Thoracic aorta (tissue), 2 donors: ENCODE data around the gene SRSF5. TPM values are rescaled to one million over a fixed set of nuclear protein-coding genes. Genes with fewer than 3 reads are reported as not detected.

Experiments
- ATAC-seq: fragments of 150-250 bp; one replicate; pipeline ENCODE4 v1.8.0; 2017; ENCODE audit warnings: low read depth; ENCODE audit not compliant: insufficient number of reproducible peaks, low FRiP score
- DNase-seq: peaks from one replicate; pipeline ENCODE4 v3.0.0-alpha.2; 2020; ENCODE audit warnings: low spot score
- H3K27ac ChIP-seq, 2 donors: fragments of 200-600 bp; sonication (generic); 1 replicate in 1 of 2; 2 replicates in 1 of 2; pipeline ENCODE4 v1.5.1; 2016; ENCODE audit warnings: mild to moderate bottlenecking in 2 of 2, moderate library complexity in 2 of 2
- H3K27me3 ChIP-seq: fragments of 200-600 bp; sonication (generic); replicated peaks from 2 replicates; pipeline ENCODE4 v1.6.0; 2016; ENCODE audit warnings: mild to moderate bottlenecking; ENCODE audit not compliant: insufficient read depth
- H3K36me3 ChIP-seq: fragments of 200-600 bp; sonication (generic); one replicate; pipeline ENCODE4 v1.5.1; 2016
- H3K4me1 ChIP-seq, 2 donors: fragments of 200-600 bp; sonication (generic); 1 replicate in 1 of 2; 2 replicates in 1 of 2; pipeline versions ENCODE4 v1.5.1 to v1.6.0; 2016; ENCODE audit warnings: low read depth in 2 of 2, mild to moderate bottlenecking in 1 of 2; ENCODE audit not compliant: control insufficient read depth in 1 of 2
- H3K4me3 ChIP-seq: fragments of 200-600 bp; sonication (generic); 2 replicates; pipeline ENCODE4 v1.5.1; 2016; ENCODE audit warnings: mild to moderate bottlenecking
- H3K9me3 ChIP-seq: fragments of 200-600 bp; sonication (generic); 2 replicates; pipeline ENCODE4 v1.5.1; 2016
- total RNA-seq, 2 donors: library from RNA; depleted of rRNA; stranded (reverse); fragments of >200 nt; gene quantifications; one replicate each; pipeline versions ENCODE4 v1.1.0 to v1.2.3, GENCODE V29; 2016
- TF ChIP-seq, protein P1 (sequence below): fragments of 200-600 bp; sonication (generic); IDR thresholded peaks from one replicate; pipeline ENCODE4 v1.5.1; 2019; ENCODE audit warnings: antibody characterized with exemption

The SRSF5 gene
- total RNA-seq, 2 donors from 2014 or later: 264 to 365 TPM

- no peak for ATAC-seq
- peak overlapping the region; percentile 23 for H3K4me3 ChIP-seq
- H3K27ac ChIP-seq: no peak overlapping the region
- H3K9me3 ChIP-seq: no peaks in the 10 kb centered on the region
- H3K4me1 ChIP-seq: peaks cover 29 to 50% of the 10 kb centered on the region in 2 donors
- H3K27me3 ChIP-seq: no peaks in the 10 kb centered on the region
- TF ChIP-seq, protein P1, sequence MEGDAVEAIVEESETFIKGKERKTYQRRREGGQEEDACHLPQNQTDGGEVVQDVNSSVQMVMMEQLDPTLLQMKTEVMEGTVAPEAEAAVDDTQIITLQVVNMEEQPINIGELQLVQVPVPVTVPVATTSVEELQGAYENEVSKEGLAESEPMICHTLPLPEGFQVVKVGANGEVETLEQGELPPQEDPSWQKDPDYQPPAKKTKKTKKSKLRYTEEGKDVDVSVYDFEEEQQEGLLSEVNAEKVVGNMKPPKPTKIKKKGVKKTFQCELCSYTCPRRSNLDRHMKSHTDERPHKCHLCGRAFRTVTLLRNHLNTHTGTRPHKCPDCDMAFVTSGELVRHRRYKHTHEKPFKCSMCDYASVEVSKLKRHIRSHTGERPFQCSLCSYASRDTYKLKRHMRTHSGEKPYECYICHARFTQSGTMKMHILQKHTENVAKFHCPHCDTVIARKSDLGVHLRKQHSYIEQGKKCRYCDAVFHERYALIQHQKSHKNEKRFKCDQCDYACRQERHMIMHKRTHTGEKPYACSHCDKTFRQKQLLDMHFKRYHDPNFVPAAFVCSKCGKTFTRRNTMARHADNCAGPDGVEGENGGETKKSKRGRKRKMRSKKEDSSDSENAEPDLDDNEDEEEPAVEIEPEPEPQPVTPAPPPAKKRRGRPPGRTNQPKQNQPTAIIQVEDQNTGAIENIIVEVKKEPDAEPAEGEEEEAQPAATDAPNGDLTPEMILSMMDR: no peak
- no peak for DNase-seq
- H3K36me3 ChIP-seq: peaks cover 53% of the 10 kb centered on the region
Measured at GRCh38 chr14:69769623-69770022, 2.7 kb downstream of the SRSF5 start.

DNA sequence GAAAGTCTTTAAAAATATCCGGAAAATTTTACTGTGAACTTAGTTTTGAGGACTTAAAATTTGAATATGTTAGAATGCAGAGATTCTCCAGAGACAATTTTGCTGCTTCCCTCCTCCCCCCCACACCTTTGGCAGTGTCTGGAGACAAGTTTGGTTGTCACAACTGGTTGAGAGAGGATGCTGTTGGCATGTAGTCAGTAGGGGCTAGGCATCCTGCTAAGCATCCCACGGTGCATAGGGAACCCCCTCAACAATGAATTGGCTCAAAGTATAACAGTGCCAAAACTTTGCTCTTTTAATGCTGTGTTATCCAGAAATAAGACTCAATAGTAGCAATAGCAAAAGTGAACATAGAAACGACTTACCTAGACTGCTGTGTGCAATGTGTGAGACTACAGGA, 3.6 kb downstream of the SRSF5 start:
- Histone ChIP-seq H3K4me1 (peaks cover 29 to 50% of the 10 kb centered on the region in 2 donors), H3K9me3 (no peaks in the 10 kb centered on the region), H3K4me3 (no peak overlapping the region), H3K27ac (no peak overlapping the region), H3K36me3 (peaks cover 59% of the 10 kb centered on the region), H3K27me3 (no peaks in the 10 kb centered on the region)
- TF ChIP-seq, protein P1: no peak
- ATAC-seq: no peak
- no peak for DNase-seq

DNA sequence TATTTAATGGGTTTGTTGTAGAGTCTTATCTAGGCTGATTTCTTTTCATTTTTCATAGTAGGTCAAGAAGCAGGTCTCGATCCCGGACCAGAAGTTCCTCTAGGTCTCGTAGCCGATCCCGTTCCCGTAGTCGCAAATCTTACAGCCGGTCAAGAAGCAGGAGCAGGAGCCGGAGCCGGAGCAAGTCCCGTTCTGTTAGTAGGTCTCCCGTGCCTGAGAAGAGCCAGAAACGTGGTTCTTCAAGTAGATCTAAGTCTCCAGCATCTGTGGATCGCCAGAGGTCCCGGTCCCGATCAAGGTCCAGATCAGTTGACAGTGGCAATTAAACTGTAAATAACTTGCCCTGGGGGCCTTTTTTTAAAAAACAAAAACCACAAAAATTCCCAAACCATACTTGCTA, 4.2 kb downstream of the SRSF5 start:
- ATAC-seq (no peak), DNase-seq (no peak)
- Histone ChIP-seq H3K27ac (no peak overlapping the region), H3K9me3 (no peaks in the 10 kb centered on the region), H3K36me3 (peaks cover 59% of the 10 kb centered on the region), H3K27me3 (no peaks in the 10 kb centered on the region), H3K4me1 (peaks cover 29 to 47% of the 10 kb centered on the region in 2 donors), H3K4me3 (no peak overlapping the region)
- TF ChIP-seq, protein P1: no peak

- DNase-seq: no peak
Measured at GRCh38 chr14:69772082-69773017, 5.4 kb downstream of the SRSF5 start.

More at GRCh38 chr14:69772082-69773017, 5.4 kb downstream of the SRSF5 start:
- Histone ChIP-seq H3K4me1 (peaks cover 32 to 42% of the 10 kb centered on the region in 2 donors), H3K27ac (no peak overlapping the region), H3K36me3 (peaks cover 59% of the 10 kb centered on the region), H3K27me3 (no peaks in the 10 kb centered on the region), H3K9me3 (no peaks in the 10 kb centered on the region), H3K4me3 (no peak overlapping the region)
- TF ChIP-seq, protein P1: no peak
- no peak for ATAC-seq
